Right lobe of liver (tissue), 4 donors: ENCODE data around the gene NTNG2.

Experiments
- POLR2A ChIP-seq: fragments of 450-650 bp; IDR thresholded peaks from one replicate; pipeline ENCODE4 v1.6.1; 2017; ENCODE audit warnings: antibody characterized with exemption, mild to moderate bottlenecking
- TF ChIP-seq, protein P1 (sequence below), 4 donors: fragments of 200-600 bp in 3 of 4; fragments of 450-650 bp in 1 of 4; IDR thresholded peaks; one replicate each; pipeline versions ENCODE4 v1.5.1 to v1.8.0; 2016 to 2022; ENCODE audit warnings: antibody characterized with exemption in 4 of 4, mild to moderate bottlenecking in 2 of 4
- donor health status: DM: no; HTN: no; CAD: no.
- donor health status: DM: no; HTN: no; CAD: no.
- donor health status: DM: no; HTN: yes; CAD: no.

DNA sequence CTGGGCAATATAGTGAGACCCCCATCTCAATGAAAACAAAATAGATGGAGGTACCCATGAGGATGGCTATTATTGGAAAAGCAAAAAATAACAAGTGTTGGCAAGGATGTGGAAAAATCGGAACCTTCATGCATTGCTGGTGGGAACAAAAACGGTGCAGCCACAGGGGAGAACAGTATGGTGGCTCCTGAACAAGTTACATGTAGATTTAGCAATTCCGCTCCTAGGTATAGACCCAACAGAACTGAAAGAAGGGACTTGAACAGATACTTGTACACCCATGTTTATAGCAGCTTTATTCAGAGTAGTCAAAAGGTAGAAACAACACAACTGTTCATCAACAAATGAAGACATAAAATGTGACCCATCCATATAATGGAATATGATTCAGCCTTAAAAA lies 43.0 kb downstream of the NTNG2 start:
- TF ChIP-seq, protein P1, sequence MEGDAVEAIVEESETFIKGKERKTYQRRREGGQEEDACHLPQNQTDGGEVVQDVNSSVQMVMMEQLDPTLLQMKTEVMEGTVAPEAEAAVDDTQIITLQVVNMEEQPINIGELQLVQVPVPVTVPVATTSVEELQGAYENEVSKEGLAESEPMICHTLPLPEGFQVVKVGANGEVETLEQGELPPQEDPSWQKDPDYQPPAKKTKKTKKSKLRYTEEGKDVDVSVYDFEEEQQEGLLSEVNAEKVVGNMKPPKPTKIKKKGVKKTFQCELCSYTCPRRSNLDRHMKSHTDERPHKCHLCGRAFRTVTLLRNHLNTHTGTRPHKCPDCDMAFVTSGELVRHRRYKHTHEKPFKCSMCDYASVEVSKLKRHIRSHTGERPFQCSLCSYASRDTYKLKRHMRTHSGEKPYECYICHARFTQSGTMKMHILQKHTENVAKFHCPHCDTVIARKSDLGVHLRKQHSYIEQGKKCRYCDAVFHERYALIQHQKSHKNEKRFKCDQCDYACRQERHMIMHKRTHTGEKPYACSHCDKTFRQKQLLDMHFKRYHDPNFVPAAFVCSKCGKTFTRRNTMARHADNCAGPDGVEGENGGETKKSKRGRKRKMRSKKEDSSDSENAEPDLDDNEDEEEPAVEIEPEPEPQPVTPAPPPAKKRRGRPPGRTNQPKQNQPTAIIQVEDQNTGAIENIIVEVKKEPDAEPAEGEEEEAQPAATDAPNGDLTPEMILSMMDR (IDR thresholded peaks at IDR 0.05), result no peak
- TF ChIP-seq POLR2A, result no peak
